GM06990 (cell line): ENCODE data around the gene TTI1.

Experiments
- DNase-seq: peaks from one replicate; pipeline ENCODE4 v3.0.0-alpha.2; 2011; ENCODE audit not compliant: insufficient read length; ENCODE audit errors: extremely low read depth
- H3K27me3 ChIP-seq: replicated peaks from 2 replicates; pipeline ENCODE4 v1.6.0; 2011; ENCODE audit warnings: low read length; ENCODE audit not compliant: control insufficient read depth, insufficient read depth
- H3K36me3 ChIP-seq: 2 replicates; pipeline ENCODE4 v1.5.1; 2011; ENCODE audit warnings: low read length; ENCODE audit not compliant: control insufficient read depth, insufficient read depth
- H3K4me3 ChIP-seq: replicated peaks from 2 replicates; pipeline ENCODE4 v1.5.1; 2011; ENCODE audit warnings: low read depth, mild to moderate bottlenecking, control low read depth, low read length
- TF ChIP-seq, protein P1 (sequence below): IDR thresholded peaks from 2 replicates; pipeline ENCODE4 v1.5.1; 2011; ENCODE audit warnings: low read length, control low read depth, mild to moderate bottlenecking, inconsistent platforms; ENCODE audit not compliant: insufficient read depth, poor library complexity, severe bottlenecking

The TTI1 gene

DNA sequence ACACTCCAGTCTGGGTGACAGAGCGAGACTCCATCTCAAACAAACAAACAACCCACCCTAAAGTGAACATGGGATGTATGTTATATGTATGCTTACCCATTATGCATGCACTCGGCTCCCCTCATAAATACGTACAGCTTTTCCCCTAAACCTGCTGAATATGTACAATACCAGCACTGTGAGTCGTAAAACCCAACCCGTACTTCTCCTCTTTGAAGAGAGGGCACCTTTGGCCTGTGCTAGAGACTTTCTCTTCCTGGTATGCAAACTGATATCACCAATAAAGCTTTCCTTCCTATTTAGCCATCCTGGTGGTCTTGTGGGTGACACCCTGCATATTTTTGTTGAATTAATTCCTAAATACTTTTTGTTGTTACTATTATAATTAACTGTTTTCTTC, 79.1 kb downstream of the TTI1 start:
- no peaks in the 10 kb centered on the region for H3K36me3 ChIP-seq
- TF ChIP-seq, protein P1, sequence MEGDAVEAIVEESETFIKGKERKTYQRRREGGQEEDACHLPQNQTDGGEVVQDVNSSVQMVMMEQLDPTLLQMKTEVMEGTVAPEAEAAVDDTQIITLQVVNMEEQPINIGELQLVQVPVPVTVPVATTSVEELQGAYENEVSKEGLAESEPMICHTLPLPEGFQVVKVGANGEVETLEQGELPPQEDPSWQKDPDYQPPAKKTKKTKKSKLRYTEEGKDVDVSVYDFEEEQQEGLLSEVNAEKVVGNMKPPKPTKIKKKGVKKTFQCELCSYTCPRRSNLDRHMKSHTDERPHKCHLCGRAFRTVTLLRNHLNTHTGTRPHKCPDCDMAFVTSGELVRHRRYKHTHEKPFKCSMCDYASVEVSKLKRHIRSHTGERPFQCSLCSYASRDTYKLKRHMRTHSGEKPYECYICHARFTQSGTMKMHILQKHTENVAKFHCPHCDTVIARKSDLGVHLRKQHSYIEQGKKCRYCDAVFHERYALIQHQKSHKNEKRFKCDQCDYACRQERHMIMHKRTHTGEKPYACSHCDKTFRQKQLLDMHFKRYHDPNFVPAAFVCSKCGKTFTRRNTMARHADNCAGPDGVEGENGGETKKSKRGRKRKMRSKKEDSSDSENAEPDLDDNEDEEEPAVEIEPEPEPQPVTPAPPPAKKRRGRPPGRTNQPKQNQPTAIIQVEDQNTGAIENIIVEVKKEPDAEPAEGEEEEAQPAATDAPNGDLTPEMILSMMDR: no peak
- H3K27me3 ChIP-seq: no peaks in the 10 kb centered on the region; the same call in 1 of the 2 replicates
- DNase-seq: no peak
- H3K4me3 ChIP-seq: no peak overlapping the region

DNA sequence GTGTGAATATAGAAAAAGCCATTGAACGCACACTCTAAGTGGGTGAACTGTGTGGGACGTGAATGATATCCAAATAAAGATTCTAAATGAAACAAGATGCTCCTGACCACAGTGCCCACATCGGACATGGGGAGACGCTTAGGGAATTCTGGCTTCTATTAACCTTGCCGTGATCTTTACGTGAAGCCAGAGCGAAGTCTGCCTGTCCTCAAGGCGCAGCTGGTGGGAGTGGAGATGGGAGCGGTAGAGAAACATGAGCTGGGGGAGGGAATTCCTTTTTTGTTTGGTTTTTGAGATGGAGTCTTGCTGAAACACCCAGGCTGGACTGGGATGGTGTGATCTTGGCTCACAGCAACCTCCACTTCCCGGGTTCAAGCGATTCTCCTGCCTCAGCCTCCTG, 84.3 kb downstream of the TTI1 start:
- Histone ChIP-seq H3K4me3 (no peak overlapping the region), H3K27me3 (no peaks in the 10 kb centered on the region), H3K36me3 (no peaks in the 10 kb centered on the region)
- no peak for DNase-seq
- TF ChIP-seq, protein P1: no peak

DNA sequence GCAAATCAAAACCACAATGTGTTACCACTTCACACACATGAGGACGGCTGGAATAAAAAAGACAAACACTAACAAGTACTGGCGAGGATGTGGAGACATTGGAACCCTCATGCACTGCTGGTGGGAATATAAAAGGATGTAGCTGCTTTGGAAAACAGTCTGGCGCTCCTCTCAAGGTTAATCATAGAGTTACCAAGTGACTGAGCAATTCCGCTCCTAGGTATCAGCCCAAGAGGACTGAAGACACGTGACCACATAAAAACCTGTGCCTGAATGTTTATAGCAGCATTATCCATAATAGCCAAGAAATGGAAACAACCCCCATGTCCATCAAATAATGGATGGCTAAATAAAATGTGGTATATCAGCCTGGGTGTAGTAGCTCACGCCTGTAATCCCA, 85.3 kb downstream of the TTI1 start:
- H3K27me3 ChIP-seq: no peaks in the 10 kb centered on the region
- no peak overlapping the region for H3K4me3 ChIP-seq
- H3K36me3 ChIP-seq: no peaks in the 10 kb centered on the region
- no peak for DNase-seq
- TF ChIP-seq, protein P1: no peak

DNA sequence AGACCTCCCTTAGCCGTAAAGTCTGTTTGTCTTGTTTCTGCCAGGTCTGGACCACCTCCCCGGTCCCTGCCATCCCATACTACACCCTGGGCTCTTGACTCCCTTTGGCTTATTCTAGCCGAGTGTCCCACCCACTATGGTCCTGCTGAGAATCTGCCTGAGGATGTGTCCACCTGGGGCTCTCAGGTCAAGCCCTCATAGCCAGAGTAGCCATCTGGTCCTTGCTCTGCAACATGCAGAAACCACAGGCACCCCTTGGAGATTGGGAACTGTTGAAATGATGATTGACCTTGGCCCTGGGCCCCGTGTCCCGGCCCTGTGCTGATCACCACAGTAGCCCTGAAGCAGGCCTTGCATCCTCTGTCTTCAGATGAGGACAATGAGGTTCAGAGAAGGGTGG, 86.3 kb downstream of the TTI1 start:
- Histone ChIP-seq H3K4me3 (no peak overlapping the region), H3K27me3 (no peaks in the 10 kb centered on the region), H3K36me3 (no peaks in the 10 kb centered on the region)
- DNase-seq: no peak
- TF ChIP-seq, protein P1: no peak

DNA sequence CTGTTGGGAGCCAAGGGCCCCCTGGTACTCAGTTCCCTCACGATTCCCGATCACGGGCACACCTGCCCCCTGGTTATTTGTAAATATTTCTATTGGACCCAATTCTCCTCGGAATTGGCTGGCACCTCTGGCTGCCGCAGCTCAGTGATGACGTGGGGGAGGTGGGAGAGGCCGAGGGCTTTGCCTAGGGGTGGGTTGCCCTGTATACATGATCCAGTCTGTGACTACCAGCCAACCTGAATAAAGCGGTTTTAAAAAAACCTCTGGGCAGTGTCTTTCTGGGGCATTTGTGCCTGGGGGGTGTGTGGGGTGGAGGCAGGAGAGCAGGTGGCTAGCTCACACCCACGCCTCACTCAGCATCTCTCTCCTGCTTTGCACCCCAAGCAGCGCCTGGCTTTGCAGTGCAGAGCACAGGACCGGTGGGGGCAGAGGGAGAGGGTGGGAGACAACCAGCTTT, 88.1 kb downstream of the TTI1 start:
- no peaks in the 10 kb centered on the region for H3K27me3 ChIP-seq
- no peaks in the 10 kb centered on the region for H3K36me3 ChIP-seq
- no peak for DNase-seq
- TF ChIP-seq, protein P1: no peak
- no peak overlapping the region for H3K4me3 ChIP-seq

DNA sequence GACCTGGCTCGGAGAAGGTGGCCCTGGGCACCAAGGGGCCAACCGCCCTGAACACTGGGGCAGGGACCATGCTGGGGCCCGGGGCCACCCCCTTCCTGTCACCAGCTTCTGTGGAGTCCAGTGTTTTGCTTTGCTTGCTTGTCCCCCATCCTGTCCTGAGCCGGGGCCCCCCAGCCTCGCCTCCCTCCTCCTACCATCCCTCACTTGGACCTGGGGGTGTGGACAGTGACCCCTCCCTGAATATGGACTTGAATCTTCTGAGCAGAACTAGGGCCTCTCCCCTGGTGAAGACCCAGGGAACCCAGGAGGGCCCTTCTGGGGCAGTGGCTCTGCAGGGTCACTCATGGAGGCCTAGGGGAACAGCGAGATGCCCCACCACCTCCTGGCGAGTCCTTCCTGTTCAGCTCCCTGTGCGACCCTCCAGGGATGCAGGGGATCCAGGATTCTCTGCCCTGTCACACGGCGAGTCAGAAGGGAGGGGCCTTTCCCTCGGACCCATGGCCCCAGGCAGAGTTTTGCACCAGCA, 88.7 kb downstream of the TTI1 start:
- Histone ChIP-seq H3K36me3 (no peaks in the 10 kb centered on the region), H3K4me3 (no peak overlapping the region), H3K27me3 (no peaks in the 10 kb centered on the region)
- TF ChIP-seq, protein P1: no peak
- DNase-seq: no peak
